ENCODE measurements around the gene CPOX.

Gene CPOX

DNA sequence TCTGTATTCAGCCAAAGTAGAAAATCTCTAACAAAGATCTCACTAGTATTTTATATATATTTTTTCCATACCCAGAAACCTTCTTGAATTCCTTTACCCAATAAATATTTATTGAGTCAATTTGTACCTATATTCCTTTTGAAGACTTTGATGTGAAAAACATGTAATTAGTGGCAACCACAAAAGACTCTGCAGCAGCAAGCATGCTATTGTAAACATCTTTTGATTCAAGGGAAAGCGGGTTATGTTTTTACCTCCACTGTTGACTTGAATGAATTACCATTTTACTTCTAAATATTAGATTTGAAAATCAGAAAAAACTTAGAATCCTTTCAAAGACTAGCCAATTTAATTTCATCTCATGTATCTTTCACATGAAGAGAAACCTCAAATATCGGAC is 59.2 kb downstream of the CPOX start:
- DNase-seq = no peak

DNA sequence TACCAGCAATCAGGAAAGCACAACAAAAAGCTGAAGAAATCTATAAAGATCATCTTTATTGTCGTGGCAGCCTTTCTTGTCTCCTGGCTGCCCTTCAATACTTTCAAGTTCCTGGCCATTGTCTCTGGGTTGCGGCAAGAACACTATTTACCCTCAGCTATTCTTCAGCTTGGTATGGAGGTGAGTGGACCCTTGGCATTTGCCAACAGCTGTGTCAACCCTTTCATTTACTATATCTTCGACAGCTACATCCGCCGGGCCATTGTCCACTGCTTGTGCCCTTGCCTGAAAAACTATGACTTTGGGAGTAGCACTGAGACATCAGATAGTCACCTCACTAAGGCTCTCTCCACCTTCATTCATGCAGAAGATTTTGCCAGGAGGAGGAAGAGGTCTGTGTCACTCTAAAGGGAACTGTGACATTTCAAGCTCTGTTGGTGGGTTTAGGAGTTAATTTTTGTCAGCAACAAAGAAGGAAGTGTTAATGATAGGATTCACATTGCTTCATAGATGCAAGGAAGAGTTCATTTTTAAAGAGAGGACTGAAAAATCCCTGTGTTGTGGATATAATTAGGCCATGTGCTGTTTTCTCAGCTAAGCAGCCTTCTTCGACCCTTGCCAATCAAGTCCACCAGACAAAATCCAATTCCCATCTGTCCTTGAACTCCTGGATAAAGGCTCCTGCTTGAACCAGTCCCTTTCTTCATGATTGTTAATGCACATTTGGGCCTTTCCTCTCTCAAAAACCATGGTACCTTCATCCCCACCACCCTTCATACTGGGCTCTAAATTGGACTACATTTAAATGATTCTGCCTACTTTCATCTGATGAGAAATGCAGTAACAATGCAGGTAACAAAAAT is 60.5 kb downstream of the CPOX start:
- DNase-seq = no peak

DNA sequence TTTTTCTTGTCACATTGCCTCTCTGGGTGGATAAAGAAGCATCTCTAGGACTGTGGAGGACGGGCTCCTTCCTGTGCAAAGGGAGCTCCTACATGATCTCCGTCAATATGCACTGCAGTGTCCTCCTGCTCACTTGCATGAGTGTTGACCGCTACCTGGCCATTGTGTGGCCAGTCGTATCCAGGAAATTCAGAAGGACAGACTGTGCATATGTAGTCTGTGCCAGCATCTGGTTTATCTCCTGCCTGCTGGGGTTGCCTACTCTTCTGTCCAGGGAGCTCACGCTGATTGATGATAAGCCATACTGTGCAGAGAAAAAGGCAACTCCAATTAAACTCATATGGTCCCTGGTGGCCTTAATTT is 61.2 kb downstream of the CPOX start:
- no peak for DNase-seq

DNA sequence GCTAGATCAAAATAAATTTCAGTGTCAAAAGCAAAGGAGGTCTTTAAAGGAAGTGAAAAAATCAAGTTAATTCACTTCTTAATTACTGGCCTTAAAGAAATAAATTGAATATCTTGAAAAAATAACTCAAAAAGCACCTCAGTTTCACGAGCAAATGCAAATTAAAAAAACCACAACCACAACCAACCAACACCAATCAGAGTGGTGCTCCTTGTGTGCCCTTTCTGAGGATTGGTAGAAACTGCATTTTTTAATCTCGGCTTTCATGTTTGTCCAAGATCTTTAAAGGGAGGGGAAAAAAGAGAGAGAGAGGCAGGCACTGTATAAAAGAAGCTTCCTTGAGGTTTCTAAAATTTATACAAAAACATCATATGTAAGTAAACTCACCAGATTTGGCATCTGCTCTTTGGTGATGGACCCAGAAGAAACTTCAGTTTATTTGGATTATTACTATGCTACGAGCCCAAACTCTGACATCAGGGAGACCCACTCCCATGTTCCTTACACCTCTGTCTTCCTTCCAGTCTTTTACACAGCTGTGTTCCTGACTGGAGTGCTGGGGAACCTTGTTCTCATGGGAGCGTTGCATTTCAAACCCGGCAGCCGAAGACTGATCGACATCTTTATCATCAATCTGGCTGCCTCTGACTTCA is 61.7 kb downstream of the CPOX start, which contains the start of gene GPR15:
Gene GPR15 (plus strand): TSS at position 357 of the 653 bp plus-strand sequence. CDS start 56 bp downstream, at position 413.
- DNase-seq = no peak

DNA sequence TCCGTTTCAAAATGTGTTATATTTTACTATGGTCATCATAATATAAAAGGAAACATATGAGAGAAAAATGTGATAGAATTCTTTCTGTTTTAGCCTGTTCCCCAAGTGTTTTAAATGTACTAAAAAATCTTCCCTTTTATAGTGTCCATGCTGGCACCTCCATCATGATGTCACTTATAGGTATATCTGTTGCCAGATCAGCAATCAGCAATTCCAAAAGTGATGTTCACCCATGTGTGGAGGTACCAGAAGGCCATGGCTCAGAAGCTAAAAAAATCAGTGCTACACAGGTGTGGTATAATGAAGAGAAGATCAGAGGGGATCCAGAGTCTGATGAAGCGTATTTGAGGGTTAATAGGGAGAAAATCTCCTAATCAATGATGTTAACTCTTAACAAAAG is 62.7 kb downstream of the CPOX start:
- no peak for DNase-seq

DNA sequence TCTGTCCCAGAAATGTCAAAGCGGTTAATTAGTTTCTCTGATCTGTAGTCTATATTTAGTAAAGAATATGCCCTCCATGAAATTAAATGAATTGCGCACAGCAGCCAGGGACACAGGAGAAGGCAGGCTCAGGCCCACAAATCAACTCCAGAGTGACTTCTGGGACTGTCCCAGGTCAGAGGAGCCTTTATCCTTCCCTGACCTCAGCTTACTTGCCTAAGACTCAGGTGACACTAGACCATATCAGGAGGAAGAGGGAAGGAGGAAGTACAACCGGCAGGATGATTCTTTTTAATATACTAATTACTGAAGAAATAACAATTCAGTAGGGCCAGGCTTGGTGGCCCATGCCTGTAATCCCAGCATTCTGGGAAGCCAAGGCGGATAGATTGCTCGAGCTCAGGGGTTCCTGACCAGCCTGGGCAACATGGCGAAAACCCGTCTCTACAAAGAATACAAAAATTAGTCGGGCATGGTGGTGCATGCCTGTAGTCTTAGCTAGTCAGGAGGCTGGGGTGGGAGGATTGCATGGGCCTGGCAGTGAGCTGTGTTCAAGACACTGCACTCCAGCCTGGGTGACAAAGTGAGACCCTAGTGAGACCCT is 63.5 kb downstream of the CPOX start:
- DNase-seq = no peak
